HepG2 (cell line): ENCODE data around the gene GOLGA3. TPM values are rescaled to one million over a fixed set of nuclear protein-coding genes. Genes with fewer than 3 reads are reported as not detected.

Source experiments
- ATAC-seq: fragments of 200-7000 bp; cut with Tn5 transposase; 3 replicates; pipeline ENCODE4 v1.9.1; 2020; ENCODE audit warnings: mild to moderate bottlenecking, moderate library complexity
- BruUV-seq: library from RNA; stranded (reverse); fragments of 400-500 nt; replicated peaks from 2 replicates; lab custom pipeline; 2021; lab: Mats Ljungman, UMichigan
- CTCF ChIA-PET: fragments of 300-600 bp; formaldehyde crosslinking; extraction: SDS; loops from one replicate; lab custom pipeline; 2021; ENCODE audit warnings: low total read pairs, inconsistent platforms, low intra/inter-chr PET ratio; lab: Yijun Ruan, JAX
- POLR2A ChIA-PET: fragments of 350-600 bp; sonication (Branson Sonifier 250); formaldehyde crosslinking; loops from one replicate; lab custom pipeline; 2020; ENCODE audit warnings: antibody characterized with exemption, inconsistent platforms; lab: Yijun Ruan, JAX
- DNase-seq: peaks from one replicate; pipeline ENCODE4 v3.0.0-alpha.2; 2015; ENCODE audit warnings: low spot score
- FAIRE-seq: peaks from 3 replicates; lab custom pipeline; 2011; peaks lifted over from hg19 to GRCh38; lab: Jason Lieb, UNC
- H2AFZ ChIP-seq: one replicate; pipeline ENCODE4 v1.6.1; 2011; ENCODE audit warnings: low read length, inconsistent platforms
- H3K27ac ChIP-seq: fragments of 300-600 bp; 3 replicates; pipeline ENCODE4 v1.8.0; 2011; ENCODE audit warnings: mixed run types, mild to moderate bottlenecking, mixed read lengths, low read length, inconsistent platforms; ENCODE audit not compliant: insufficient read depth; ENCODE audit errors: extremely low read length
- H3K27me3 ChIP-seq, 2 experiments: fragments of 200-600 bp in 1 of 2; 2 replicates in 1 of 2; 3 replicates in 1 of 2; pipeline versions ENCODE4 v1.6.0 to v1.8.0; 2011; ENCODE audit warnings: low read length in 2 of 2, mild to moderate bottlenecking in 2 of 2, moderate library complexity in 2 of 2, inconsistent platforms in 1 of 2; ENCODE audit not compliant: insufficient read depth in 2 of 2, control insufficient read depth in 1 of 2
- H3K36me3 ChIP-seq, 2 experiments: fragments of 200-600 bp in 1 of 2; replicated peaks in 1 of 2; 2 replicates in 1 of 2; 3 replicates in 1 of 2; pipeline versions ENCODE4 v1.5.1 to v1.8.0; 2011; ENCODE audit warnings: low read length in 2 of 2, inconsistent platforms in 1 of 2; ENCODE audit not compliant: insufficient read depth in 2 of 2, control insufficient read depth in 1 of 2
- H3K4me1 ChIP-seq: 2 replicates; pipeline ENCODE4 v1.5.1; 2012; ENCODE audit warnings: low read length, inconsistent platforms; ENCODE audit not compliant: insufficient read depth
- H3K4me2 ChIP-seq: 2 replicates; pipeline ENCODE4 v1.6.0; 2011; ENCODE audit warnings: low read depth, low read length, inconsistent platforms
- H3K4me3 ChIP-seq, 3 experiments: fragments of 200-600 bp in 1 of 3; sonication (generic), shearing (Covaris generic) in 1 of 3; replicated peaks in 1 of 3; 2 replicates each; pipeline ENCODE4 v1.5.1; 2011 to 2016; ENCODE audit warnings: low read length in 3 of 3, inconsistent platforms in 2 of 3, low read depth in 2 of 3, mild to moderate bottlenecking in 2 of 3, control low read depth in 1 of 3, mixed read lengths in 1 of 3; ENCODE audit not compliant: insufficient read depth in 1 of 3
- H3K79me2 ChIP-seq: one replicate; pipeline ENCODE4 v1.6.1; 2011; ENCODE audit warnings: low read length, inconsistent platforms; ENCODE audit not compliant: insufficient read depth
- H3K9ac ChIP-seq: 2 replicates; pipeline ENCODE4 v1.6.0; 2011; ENCODE audit warnings: mild to moderate bottlenecking, low read depth, low read length, inconsistent platforms; ENCODE audit not compliant: insufficient read depth
- H3K9me3 ChIP-seq: 2 replicates; pipeline ENCODE4 v1.5.1; 2012; ENCODE audit warnings: mild to moderate bottlenecking, low read length
- H4K20me1 ChIP-seq: 2 replicates; pipeline ENCODE4 v1.6.0; 2011; ENCODE audit warnings: inconsistent platforms, mild to moderate bottlenecking, low read length, moderate library complexity; ENCODE audit not compliant: insufficient read depth
- AGO2 ChIP-seq: fragments of 200-400 bp; formaldehyde crosslinking; optimal IDR thresholded peaks from 2 replicates; pipeline ENCODE3; 2017; ENCODE audit warnings: mild to moderate bottlenecking, low read depth, low read length, moderate library complexity
- ARNT2 ChIP-seq: sonication (generic); formaldehyde crosslinking; IDR thresholded peaks from 2 replicates; pipeline ENCODE4 v1.8.0; 2022; ENCODE audit warnings: mild to moderate bottlenecking, low read depth, missing genetic modification reagents, moderate library complexity
- ATF3 ChIP-seq: sonication (generic); formaldehyde crosslinking; IDR thresholded peaks from 2 replicates; pipeline ENCODE4 v1.4.0; 2020; ENCODE audit warnings: missing genetic modification reagents
- BCL3 ChIP-seq: sonication (generic); formaldehyde crosslinking; IDR thresholded peaks from 2 replicates; pipeline ENCODE4 v1.5.1; 2020; ENCODE audit warnings: mild to moderate bottlenecking, missing genetic modification reagents, moderate library complexity
- BRCA1 ChIP-seq: sonication (generic); formaldehyde crosslinking; IDR thresholded peaks from 2 replicates; pipeline ENCODE4 v1.4.0; 2020; ENCODE audit warnings: missing genetic modification reagents
- IRF2 ChIP-seq: IDR thresholded peaks from 2 replicates; pipeline ENCODE4 v1.6.1; 2018; ENCODE audit warnings: missing genetic modification reagents, missing compliant biosample characterization
- MED1 ChIP-seq: sonication (generic); formaldehyde crosslinking; IDR thresholded peaks from 2 replicates; pipeline ENCODE4 v1.4.0; 2020; ENCODE audit warnings: missing genetic modification reagents
- NCOR1 ChIP-seq: fragments of 200-600 bp; sonication (generic); IDR thresholded peaks from 2 replicates; pipeline ENCODE4 v1.7.0; 2017; ENCODE audit warnings: antibody characterized with exemption, low read length, borderline replicate concordance
- POLR2AphosphoS2 ChIP-seq: IDR thresholded peaks from 2 replicates; pipeline ENCODE4 v1.6.1; 2011; ENCODE audit warnings: low read depth, low read length, improper control_type of control experiment
- RFX5 ChIP-seq: IDR thresholded peaks from 2 replicates; pipeline ENCODE4 v1.6.1; 2011; ENCODE audit warnings: low read depth, low read length, improper control_type of control experiment
- XBP1 ChIP-seq: sonication (generic); formaldehyde crosslinking; IDR thresholded peaks from 2 replicates; pipeline ENCODE4 v1.5.0; 2020; ENCODE audit warnings: missing genetic modification reagents
- YEATS2 ChIP-seq: sonication (generic); formaldehyde crosslinking; IDR thresholded peaks from 2 replicates; pipeline ENCODE4 v1.4.0; 2020; ENCODE audit warnings: missing genetic modification reagents, borderline replicate concordance
- ZNF224 ChIP-seq: sonication (generic); formaldehyde crosslinking; IDR thresholded peaks from 2 replicates; pipeline ENCODE4 v1.5.0; 2020; ENCODE audit warnings: mild to moderate bottlenecking, missing genetic modification reagents
- ZNF580 ChIP-seq: IDR thresholded peaks from 2 replicates; pipeline ENCODE4 v1.6.1; 2016; ENCODE audit warnings: low read depth, borderline replicate concordance
- ZNF605 ChIP-seq: sonication (generic); formaldehyde crosslinking; IDR thresholded peaks from 2 replicates; pipeline ENCODE4 v1.8.0; 2022; ENCODE audit warnings: mild to moderate bottlenecking, missing genetic modification reagents
- ZNF639 ChIP-seq: conservative IDR thresholded peaks from 2 replicates; pipeline ENCODE4 v1.6.1; 2018; ENCODE audit warnings: missing genetic modification reagents
- ZSCAN25 ChIP-seq: sonication (generic); formaldehyde crosslinking; IDR thresholded peaks from 2 replicates; pipeline ENCODE4 v1.8.0; 2022; ENCODE audit warnings: mild to moderate bottlenecking, missing genetic modification reagents
- WGBS: methylation state at CpG from one replicate; pipeline ENCODE4 v1.1.6; 2017; ENCODE audit warnings: low lambda C conversion rate; 5-methylcytosine and 5-hydroxymethylcytosine counted together
- in situ Hi-C: cut with HindIII; loops from 2 replicates; pipeline ENCODE4 v1.10.0; 2017; ENCODE audit warnings: low pct_unique_long_range_greater_than_20kb; ENCODE audit not compliant: extremely low pct_ligation_motif_present
- intact Hi-C: fragments of 100-400 bp; cut with micrococcal nuclease; formaldehyde crosslinking; loops from one replicate; pipeline ENCODE4 v1.10.0; 2022; ENCODE audit not compliant: unreplicated experiment
- polyA plus RNA-seq, 8 experiments: library from polyadenylated mRNA; depleted of rRNA in 3 of 8; stranded (reverse) in 7 of 8; unstranded in 1 of 8; fragments of >200 nt; fragmentation: Illumina TruSeq in 4 of 8; extraction: Trizol in 4 of 8; gene quantifications; 2 replicates each; pipeline versions ENCODE4 v1.2.1 to v1.2.3, GENCODE V29; 2011 to 2016; ENCODE audit warnings: low read depth in 4 of 8, missing spikeins in 1 of 8, mixed read lengths in 1 of 8; ENCODE audit not compliant: insufficient read depth in 1 of 8
- total RNA-seq, 5 experiments: library from RNA; depleted of rRNA; stranded (reverse); fragments of >200 nt; fragmentation: Illumina TruSeq; extraction: Trizol; gene quantifications; 2 replicates each; pipeline ENCODE4 v1.2.3, GENCODE V29; 2016; ENCODE audit warnings: low read depth in 1 of 5

GOLGA3 gene
- total and polyA plus RNA-seq, 2 of the 13 experiments (the other 11 are each of a cell fraction or from before 2014, with no cell fraction given) = 22.0 to 43.0 TPM

GRCh38 chr12:132720606-132721345, 107.9 kb downstream of the GOLGA3 start:
- POLR2A ChIA-PET = no interaction called here
- TF ChIP-seq ZNF639 (no peak), ATF3 (CRISPR knock-in tag) (no peak), AGO2 (peak; percentile 38)
- BruUV-seq = no TSS peak
- no peak overlapping the region for H3K27ac ChIP-seq
- WGBS = 97% methylated on average over 25 of the region's 25 CpGs
- no peaks in the 10 kb centered on the region for H3K79me2 ChIP-seq
- H3K27me3 ChIP-seq = no peaks in the 10 kb centered on the region
- ATAC-seq = no peak
- FAIRE-seq = no peak
- CTCF ChIA-PET = no interaction called here
- H3K36me3 ChIP-seq = peaks cover 26 to 69% of the 10 kb centered on the region in 2 experiments
- no peak overlapping the region for H3K4me3 ChIP-seq
- intact Hi-C loops (no loop called here), in situ Hi-C loops (no loop called here)
- H3K4me2 ChIP-seq = no peak overlapping the region
- no peak overlapping the region for H2AFZ ChIP-seq
- no peaks in the 10 kb centered on the region for H4K20me1 ChIP-seq
- no peaks in the 10 kb centered on the region for H3K4me1 ChIP-seq
- no peak overlapping the region for H3K9ac ChIP-seq
- no peaks in the 10 kb centered on the region for H3K9me3 ChIP-seq
- no peak for DNase-seq

GRCh38 chr12:132719954-132720324, 108.7 kb downstream of the GOLGA3 start:
- Histone ChIP-seq H3K4me3 (no peak overlapping the region), H3K79me2 (no peaks in the 10 kb centered on the region), H3K4me2 (no peak overlapping the region), H2AFZ (no peak overlapping the region), H3K4me1 (no peaks in the 10 kb centered on the region), H3K9ac (no peak overlapping the region), H3K27me3 (no peaks in the 10 kb centered on the region), H3K27ac (no peak overlapping the region), H3K9me3 (no peaks in the 10 kb centered on the region), H4K20me1 (no peaks in the 10 kb centered on the region), H3K36me3 (peaks cover 25 to 66% of the 10 kb centered on the region in 2 experiments)
- in situ Hi-C loops = no loop called here
- DNase-seq (no peak), FAIRE-seq (no peak), ATAC-seq (no peak)
- intact Hi-C loops = no loop called here
- WGBS = 95% methylated on average over 12 of the region's 12 CpGs
- BruUV-seq = no TSS peak
- POLR2A ChIA-PET = no interaction called here
- CTCF ChIA-PET = no interaction called here
- TF ChIP-seq ZSCAN25 (CRISPR knock-in tag) (no peak), ARNT2 (CRISPR knock-in tag) (no peak), XBP1 (CRISPR knock-in tag) (no peak), BCL3 (no peak), ZNF605 (CRISPR knock-in tag) (no peak), RFX5 (no peak), POLR2AphosphoS2 (no peak), BRCA1 (CRISPR knock-in tag) (no peak), MED1 (no peak), NCOR1 (no peak), ZNF224 (CRISPR knock-in tag) (no peak), ZNF580 (CRISPR knock-in tag) (no peak), YEATS2 (CRISPR knock-in tag) (no peak), IRF2 (CRISPR knock-in tag) (no peak)
